GM12864 (cell line): ENCODE results near the gene RAB27A.
A peak's percentile ranks its signal among the peaks of the same experiment; 100 is the strongest.

ENCODE experiments used
- DNase-seq: peaks from one replicate; pipeline ENCODE4 v3.0.0-alpha.2; 2011; ENCODE audit warnings: low read depth
- H3K4me3 ChIP-seq: 2 replicates; pipeline ENCODE4 v1.5.1; 2011; ENCODE audit warnings: mild to moderate bottlenecking, low read depth, low read length, control low read depth
- CTCF ChIP-seq: IDR thresholded peaks from 2 replicates; pipeline ENCODE4 v1.5.1; 2011; ENCODE audit warnings: low read depth, mild to moderate bottlenecking, moderate library complexity, low read length, control low read depth, inconsistent platforms; ENCODE audit errors: missing control alignments

The RAB27A gene

GRCh38 chr15:55197362-55197705 lies 92.3 kb downstream of the RAB27A start:
- DNase-seq = peak; percentile 12
- peak overlapping the region; percentile 93 for H3K4me3 ChIP-seq
- no peak for TF ChIP-seq CTCF

DNA sequence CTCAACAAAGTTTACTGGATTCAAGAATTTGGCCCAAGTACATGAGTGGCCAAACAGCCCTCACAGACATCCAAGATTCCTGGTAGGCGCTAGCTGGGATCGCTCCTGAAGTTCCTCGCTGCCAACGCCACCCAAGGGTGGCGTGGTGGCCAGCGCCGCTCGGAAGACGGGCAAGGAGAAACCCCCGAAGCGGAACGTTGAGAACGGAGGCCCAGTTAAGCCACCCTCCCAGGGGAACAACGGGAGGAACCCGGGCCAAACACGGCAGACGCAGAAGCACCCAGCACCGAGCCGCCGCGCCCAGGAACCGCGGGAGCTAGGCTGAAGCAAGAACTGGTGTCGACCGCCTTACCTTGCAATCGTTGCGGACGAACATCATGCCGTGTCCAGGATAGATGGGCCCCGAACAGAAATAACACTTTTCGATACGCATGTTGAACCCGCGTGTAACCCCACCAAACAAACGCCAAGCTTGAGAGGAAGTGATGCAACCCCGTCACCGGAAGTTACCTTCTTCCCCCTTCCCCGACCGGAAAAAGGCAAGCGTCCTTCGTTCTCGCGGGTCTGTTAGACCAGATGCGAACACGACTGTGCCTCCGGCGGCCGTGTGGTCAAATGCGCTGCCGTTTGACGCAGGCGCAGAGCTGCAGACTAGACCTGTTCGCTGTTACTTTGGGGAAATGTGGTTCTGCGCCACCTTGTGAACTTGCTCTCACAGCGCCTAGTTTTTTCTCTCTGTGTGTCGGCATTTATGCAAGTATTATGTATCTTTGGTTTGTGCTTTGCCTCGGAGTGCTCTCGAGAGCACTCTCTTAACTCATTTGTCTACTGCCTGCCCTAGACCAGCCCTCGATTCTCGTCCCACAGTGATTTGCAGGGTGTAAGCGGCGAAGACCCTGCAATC lies 92.9 kb downstream of the RAB27A start, which contains the start of gene RSL24D1:
Gene RSL24D1 (minus strand): TSS at position 484 of the 904 bp plus-strand sequence. CDS start 51 bp downstream, at position 433.
- H3K4me3 ChIP-seq = peak within 1 kb of the TSS; percentile 93
- peak; percentile 57 for TF ChIP-seq CTCF
- peak; percentile 99 for DNase-seq

GRCh38 chr15:55195996-55196395 lies 93.6 kb downstream of the RAB27A start:
- DNase-seq = no peak
- peak overlapping the region; percentile 93 for H3K4me3 ChIP-seq
- no peak for TF ChIP-seq CTCF

- H3K4me3 ChIP-seq = no peak overlapping the region
- no peak for TF ChIP-seq CTCF
- no peak for DNase-seq
Measured at GRCh38 chr15:55194256-55194655, 95.4 kb downstream of the RAB27A start.

GRCh38 chr15:55186331-55186730 lies 103.3 kb downstream of the RAB27A start:
- no peak overlapping the region for H3K4me3 ChIP-seq
- no peak for DNase-seq
- no peak for TF ChIP-seq CTCF

DNA sequence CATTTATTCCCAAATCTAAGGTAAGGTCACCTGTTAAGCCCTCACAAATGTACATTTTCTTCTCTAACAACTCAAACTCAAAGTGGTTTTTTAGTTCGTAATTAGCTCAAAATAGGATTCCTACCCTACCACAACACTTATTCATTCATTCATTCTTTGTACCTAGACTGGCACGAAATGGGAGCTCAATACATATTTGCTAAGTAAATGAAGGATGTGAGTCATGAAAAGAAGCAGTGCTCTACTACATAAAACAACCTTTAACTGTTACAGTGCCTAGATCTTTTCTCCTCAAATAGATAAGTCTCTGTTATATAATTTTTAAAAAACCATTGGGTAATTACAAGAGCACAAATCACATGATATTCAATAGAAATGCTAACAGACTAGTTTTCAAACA lies 105.9 kb downstream of the RAB27A start:
- TF ChIP-seq CTCF = no peak
- H3K4me3 ChIP-seq = no peak overlapping the region
- DNase-seq = no peak

DNA sequence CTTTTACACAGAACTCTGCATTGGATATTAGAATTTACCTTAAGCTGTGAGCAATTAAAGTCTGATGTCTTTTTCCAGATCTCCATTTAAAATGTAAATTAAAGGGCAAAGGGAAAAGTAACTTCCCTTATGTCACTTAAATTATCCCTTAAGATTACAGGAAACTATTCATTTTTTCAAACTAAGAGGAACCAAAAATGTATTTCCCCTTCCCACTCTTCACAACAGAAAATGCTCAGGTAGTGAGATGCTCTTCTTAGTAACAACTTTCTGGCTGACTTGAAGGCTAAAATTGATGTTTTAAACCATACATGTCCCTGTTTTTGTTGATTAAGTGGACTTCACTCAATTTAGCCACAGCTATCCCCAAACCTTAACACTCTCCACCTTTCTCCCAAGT lies 110.5 kb downstream of the RAB27A start:
- no peak for TF ChIP-seq CTCF
- no peak overlapping the region for H3K4me3 ChIP-seq
- DNase-seq = no peak
